Mesendoderm (in vitro differentiated cells): ENCODE results near the gene RTN4.
"Not testable (repeated sequence)": the region's sequence is repeated elsewhere in the genome, so short reads cannot be mapped to it uniquely, and the experiment has no call there.

Experiments used
- DNase-seq: peaks from one replicate; pipeline ENCODE4 v3.0.0; 2013
- H2AK5ac ChIP-seq: 2 replicates; pipeline ENCODE4 v1.6.1; 2013; ENCODE audit warnings: low read length, inconsistent platforms
- H2BK120ac ChIP-seq: 2 replicates; pipeline ENCODE4 v1.6.1; 2013; ENCODE audit warnings: low read depth, mild to moderate bottlenecking, low read length, moderate library complexity, mixed read lengths
- H2BK15ac ChIP-seq: replicated peaks from 2 replicates; pipeline ENCODE4 v1.6.1; 2013; ENCODE audit warnings: low read depth, mild to moderate bottlenecking, moderate library complexity
- H2BK5ac ChIP-seq: 2 replicates; pipeline ENCODE4 v1.6.1; 2013; ENCODE audit warnings: low read length, inconsistent platforms
- H3K18ac ChIP-seq: 2 replicates; pipeline ENCODE4 v1.6.1; 2013; ENCODE audit warnings: mild to moderate bottlenecking, low read length, mixed read lengths
- H3K23ac ChIP-seq: one replicate; pipeline ENCODE4 v1.6.1; 2013; ENCODE audit warnings: low read length
- H3K27ac ChIP-seq: 2 replicates; pipeline ENCODE4 v1.5.1; 2013; ENCODE audit warnings: low read depth, mild to moderate bottlenecking, inconsistent platforms, low read length, moderate library complexity
- H3K27me3 ChIP-seq: 2 replicates; pipeline ENCODE4 v1.6.1; 2013; ENCODE audit warnings: low read length, control low read depth, mild to moderate bottlenecking, inconsistent platforms; ENCODE audit not compliant: insufficient read depth, poor library complexity
- H3K36me3 ChIP-seq: 2 replicates; pipeline ENCODE4 v1.6.1; 2013; ENCODE audit warnings: low read length, inconsistent platforms; ENCODE audit not compliant: control insufficient read depth, insufficient read depth
- H3K4ac ChIP-seq: one replicate; pipeline ENCODE4 v1.6.1; 2013; ENCODE audit warnings: low read depth, mild to moderate bottlenecking, low read length, moderate library complexity
- H3K4me1 ChIP-seq: 2 replicates; pipeline ENCODE4 v1.6.1; 2013; ENCODE audit warnings: low read depth, low read length, inconsistent platforms; ENCODE audit not compliant: control insufficient read depth
- H3K4me2 ChIP-seq: 2 replicates; pipeline ENCODE4 v1.6.1; 2013; ENCODE audit warnings: low read length
- H3K4me3 ChIP-seq: 2 replicates; pipeline ENCODE4 v1.5.1; 2013; ENCODE audit warnings: mild to moderate bottlenecking, low read length
- H3K56ac ChIP-seq: one replicate; pipeline ENCODE4 v1.6.1; 2013; ENCODE audit warnings: low read length
- H3K79me1 ChIP-seq: 2 replicates; pipeline ENCODE4 v1.6.1; 2013; ENCODE audit warnings: low read length, inconsistent platforms
- H3K79me2 ChIP-seq: 2 replicates; pipeline ENCODE4 v1.6.1; 2013; ENCODE audit warnings: mild to moderate bottlenecking, low read length; ENCODE audit not compliant: control insufficient read depth, insufficient read depth
- H3K9ac ChIP-seq: 2 replicates; pipeline ENCODE4 v1.6.1; 2013; ENCODE audit warnings: low read length, inconsistent platforms
- H4K5ac ChIP-seq: one replicate; pipeline ENCODE4 v1.6.1; 2013; ENCODE audit warnings: low read length
- H4K8ac ChIP-seq: one replicate; pipeline ENCODE4 v1.6.1; 2013; ENCODE audit warnings: low read depth, mild to moderate bottlenecking, control low read depth, low read length, moderate library complexity
- WGBS: extraction: QIAGEN DNeasy Blood & Tissue Kit; methylation state at CpG from one replicate; pipeline ENCODE4 v1.1.7; 2013; ENCODE audit warnings: low lambda C conversion rate, missing lambda C conversion rate; ENCODE audit not compliant: insufficient coverage; ENCODE audit errors: extremely low coverage; 5-methylcytosine and 5-hydroxymethylcytosine counted together

Gene RTN4

DNA sequence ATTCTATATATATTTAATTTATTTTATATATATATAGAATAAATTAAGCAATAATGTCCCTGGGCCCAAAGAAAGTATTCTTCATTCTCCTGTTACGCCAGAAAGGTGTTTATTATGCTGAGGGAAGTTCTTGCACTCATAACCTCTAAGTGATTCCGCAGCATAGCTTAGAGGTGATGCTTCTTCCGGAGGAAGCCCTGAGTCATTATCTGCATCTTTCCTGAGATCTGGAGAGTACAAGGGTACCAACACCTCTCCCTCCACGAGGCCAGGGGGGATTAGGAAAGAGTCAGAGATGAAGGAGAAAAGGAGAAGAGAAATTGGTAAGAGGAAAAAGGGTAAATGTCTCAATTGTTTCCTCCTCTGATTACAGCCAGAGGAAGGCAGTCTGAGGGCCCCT, 43.1 kb upstream of the RTN4 start:
- Histone ChIP-seq H3K9ac (no peak overlapping the region), H4K8ac (no peak overlapping the region), H3K4ac (no peak overlapping the region), H3K4me3 (no peak overlapping the region), H3K18ac (no peak overlapping the region), H3K36me3 (no peaks in the 10 kb centered on the region), H3K79me2 (no peaks in the 10 kb centered on the region), H3K27ac (no peak overlapping the region), H3K56ac (no peak overlapping the region), H3K27me3 (no peaks in the 10 kb centered on the region), H3K4me1 (no peaks in the 10 kb centered on the region), H2BK15ac (no peak overlapping the region), H2BK120ac (no peak overlapping the region), H4K5ac (no peak overlapping the region), H3K4me2 (no peak overlapping the region), H3K23ac (no peak overlapping the region), H3K79me1 (no peaks in the 10 kb centered on the region), H2AK5ac (no peak overlapping the region), H2BK5ac (no peak overlapping the region)
- DNase-seq = peak; percentile 55
- WGBS = no CpG with 5 or more reads among the region's 4 CpGs

DNA sequence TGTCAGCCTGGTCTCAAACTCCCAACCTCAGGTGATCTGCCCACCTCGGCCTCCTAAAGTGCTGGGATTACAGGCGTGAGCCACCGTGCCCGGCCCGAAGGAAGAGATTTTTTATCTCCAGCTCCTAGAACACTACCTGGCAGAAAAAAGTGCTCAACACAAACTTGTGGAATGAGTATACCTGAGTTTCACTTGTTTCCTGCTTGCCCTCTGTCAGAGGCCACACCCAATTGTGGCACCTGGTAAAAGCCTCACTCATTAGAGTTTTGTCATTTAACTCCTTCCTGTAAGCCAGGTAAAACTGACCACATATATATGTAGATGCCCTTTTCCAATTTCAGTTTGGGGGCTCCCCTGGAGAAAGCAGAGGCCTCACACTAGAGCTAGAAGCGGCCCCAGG, 42.2 kb upstream of the RTN4 start:
- H3K4me2 ChIP-seq = no peak overlapping the region
- no peaks in the 10 kb centered on the region for H3K4me1 ChIP-seq
- no peaks in the 10 kb centered on the region for H3K36me3 ChIP-seq
- no peak for DNase-seq
- no peak overlapping the region for H2AK5ac ChIP-seq
- H3K23ac ChIP-seq = no peak overlapping the region
- H3K4me3 ChIP-seq = no peak overlapping the region
- H3K79me2 ChIP-seq = no peaks in the 10 kb centered on the region
- H2BK120ac ChIP-seq = no peak overlapping the region
- no peak overlapping the region for H3K56ac ChIP-seq
- H3K79me1 ChIP-seq = no peaks in the 10 kb centered on the region
- no CpG with 5 or more reads among the region's 6 CpGs for WGBS
- no peak overlapping the region for H3K18ac ChIP-seq
- no peak overlapping the region for H2BK5ac ChIP-seq
- no peak overlapping the region for H3K9ac ChIP-seq
- H3K4ac ChIP-seq = no peak overlapping the region
- H4K8ac ChIP-seq = no peak overlapping the region
- no peak overlapping the region for H4K5ac ChIP-seq
- H2BK15ac ChIP-seq = no peak overlapping the region
- no peak overlapping the region for H3K27ac ChIP-seq
- H3K27me3 ChIP-seq = no peaks in the 10 kb centered on the region

GRCh38 chr2:55091681-55092080, 41.4 kb upstream of the RTN4 start:
- not testable (repeated sequence) for H3K27ac ChIP-seq

GRCh38 chr2:55090702-55091101, 40.5 kb upstream of the RTN4 start:
- DNase-seq = no peak
- no CpG with 5 or more reads among the region's 2 CpGs for WGBS
- H4K8ac ChIP-seq = no peak overlapping the region
- H3K36me3 ChIP-seq = no peaks in the 10 kb centered on the region
- H3K4me2 ChIP-seq = no peak overlapping the region
- H3K27ac ChIP-seq = no peak overlapping the region
- H2BK5ac ChIP-seq = no peak overlapping the region
- no peak overlapping the region for H3K23ac ChIP-seq
- H3K9ac ChIP-seq = no peak overlapping the region
- no peaks in the 10 kb centered on the region for H3K27me3 ChIP-seq
- no peak overlapping the region for H2AK5ac ChIP-seq
- no peak overlapping the region for H3K4ac ChIP-seq
- H4K5ac ChIP-seq = no peak overlapping the region
- H3K79me2 ChIP-seq = no peaks in the 10 kb centered on the region
- H3K4me1 ChIP-seq = no peaks in the 10 kb centered on the region
- no peak overlapping the region for H3K18ac ChIP-seq
- no peak overlapping the region for H3K56ac ChIP-seq
- no peak overlapping the region for H2BK120ac ChIP-seq
- no peaks in the 10 kb centered on the region for H3K79me1 ChIP-seq
- H2BK15ac ChIP-seq = no peak overlapping the region
- no peak overlapping the region for H3K4me3 ChIP-seq

More at GRCh38 chr2:55091681-55092080, 41.4 kb upstream of the RTN4 start:
- H3K27me3 ChIP-seq, H3K23ac ChIP-seq, H3K4me2 ChIP-seq, H3K79me1 ChIP-seq, H3K4ac ChIP-seq, H2BK120ac ChIP-seq, H2AK5ac ChIP-seq, H3K56ac ChIP-seq, H3K4me3 ChIP-seq, H3K9ac ChIP-seq, H2BK5ac ChIP-seq, H3K4me1 ChIP-seq, H2BK15ac ChIP-seq, H3K18ac ChIP-seq, H4K8ac ChIP-seq, H3K36me3 ChIP-seq, H3K79me2 ChIP-seq, DNase-seq, H4K5ac ChIP-seq: not testable (repeated sequence)
- no CpG with 5 or more reads among the region's 4 CpGs for WGBS

DNA sequence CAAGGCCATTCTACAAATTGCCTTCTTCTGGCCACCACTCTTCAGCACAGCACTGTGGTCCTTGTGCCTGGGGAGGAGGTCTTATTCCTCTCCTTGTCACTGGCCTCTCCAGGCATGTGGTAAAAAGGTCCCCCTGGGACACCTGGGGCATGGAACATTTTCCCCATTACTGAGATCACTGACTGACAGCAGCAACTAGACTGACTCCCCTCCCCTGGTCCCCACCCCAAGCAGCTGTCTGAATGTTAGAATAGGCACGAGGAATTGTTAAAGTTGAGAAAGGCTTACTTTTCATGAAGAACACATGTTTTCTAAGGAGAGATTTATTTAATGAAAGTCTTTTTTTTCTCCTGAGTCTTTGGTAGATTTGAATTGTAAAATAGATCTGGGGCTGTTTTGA, 39.5 kb upstream of the RTN4 start:
- WGBS = no CpG with 5 or more reads among the region's 1 CpG
- H2BK120ac ChIP-seq = no peak overlapping the region
- no peaks in the 10 kb centered on the region for H3K27me3 ChIP-seq
- no peak overlapping the region for H2BK15ac ChIP-seq
- H3K79me2 ChIP-seq = no peaks in the 10 kb centered on the region
- H3K36me3 ChIP-seq = no peaks in the 10 kb centered on the region
- no peak overlapping the region for H3K4me3 ChIP-seq
- no peak overlapping the region for H4K5ac ChIP-seq
- H3K4me2 ChIP-seq = no peak overlapping the region
- H3K23ac ChIP-seq = no peak overlapping the region
- no peak overlapping the region for H3K4ac ChIP-seq
- no peak overlapping the region for H3K27ac ChIP-seq
- no peak overlapping the region for H3K18ac ChIP-seq
- H3K9ac ChIP-seq = no peak overlapping the region
- no peak overlapping the region for H2AK5ac ChIP-seq
- no peaks in the 10 kb centered on the region for H3K79me1 ChIP-seq
- H4K8ac ChIP-seq = no peak overlapping the region
- no peak overlapping the region for H3K56ac ChIP-seq
- no peak for DNase-seq
- no peak overlapping the region for H2BK5ac ChIP-seq
- no peaks in the 10 kb centered on the region for H3K4me1 ChIP-seq

GRCh38 chr2:55088400-55088799, 38.1 kb upstream of the RTN4 start:
- Histone ChIP-seq H3K23ac (no peak overlapping the region), H3K4me2 (no peak overlapping the region), H4K8ac (no peak overlapping the region), H3K27ac (no peak overlapping the region), H3K79me2 (no peaks in the 10 kb centered on the region), H2AK5ac (no peak overlapping the region), H3K4me1 (no peaks in the 10 kb centered on the region), H3K27me3 (no peaks in the 10 kb centered on the region), H3K56ac (no peak overlapping the region), H2BK120ac (no peak overlapping the region), H2BK5ac (no peak overlapping the region), H3K4ac (no peak overlapping the region), H4K5ac (no peak overlapping the region), H3K36me3 (no peaks in the 10 kb centered on the region), H3K9ac (no peak overlapping the region), H3K18ac (no peak overlapping the region), H2BK15ac (no peak overlapping the region), H3K79me1 (no peaks in the 10 kb centered on the region), H3K4me3 (no peak overlapping the region)
- no peak for DNase-seq
- WGBS = no CpG with 5 or more reads among the region's 1 CpG
